Endothelial cell of umbilical vein (primary cell): ENCODE results near the gene STK10. TPM values are rescaled to one million over a fixed set of nuclear protein-coding genes. Genes with fewer than 3 reads are reported as not detected.

Experiments used
- BruUV-seq: library from RNA; stranded (reverse); fragments of 400-500 nt; replicated peaks from 2 replicates; lab custom pipeline; 2021; lab: Mats Ljungman, UMichigan
- CTCF ChIA-PET: fragments of 300-600, 350-600 bp; sonication (Branson Sonifier 250); formaldehyde crosslinking; loops from one replicate; lab custom pipeline; 2021; ENCODE audit warnings: antibody characterized with exemption, inconsistent platforms; lab: Charles Lee
- POLR2A ChIA-PET: fragments of 300-600, 350-600 bp; sonication (Branson Sonifier 250); formaldehyde crosslinking; loops from one replicate; lab custom pipeline; 2021; ENCODE audit warnings: antibody characterized with exemption, inconsistent platforms; lab: Charles Lee
- DNase-seq: peaks from one replicate; pipeline ENCODE4 v3.0.0-alpha.2; 2011; ENCODE audit warnings: low read depth, low spot score
- FAIRE-seq: peaks from 2 replicates; lab custom pipeline; 2011; peaks lifted over from hg19 to GRCh38; lab: Jason Lieb, UNC
- H2AFZ ChIP-seq: 2 replicates; pipeline ENCODE4 v1.6.0; 2012; ENCODE audit warnings: low read depth, low read length, control low read depth, inconsistent platforms
- H3K27ac ChIP-seq: 2 replicates; pipeline ENCODE4 v1.5.1; 2011; ENCODE audit warnings: low read depth, mild to moderate bottlenecking, control low read depth, low read length, moderate library complexity; ENCODE audit not compliant: insufficient read depth
- H3K27me3 ChIP-seq, 2 experiments: 2 replicates each; pipeline versions ENCODE4 v1.6.0 to v1.6.1; 2011; ENCODE audit warnings: low read length in 2 of 2, mixed read lengths in 1 of 2; ENCODE audit not compliant: control insufficient read depth in 2 of 2, insufficient read depth in 2 of 2
- H3K36me3 ChIP-seq, 2 experiments: 2 replicates in 1 of 2; 3 replicates in 1 of 2; pipeline ENCODE4 v1.5.1; 2011; ENCODE audit warnings: low read length in 2 of 2, mild to moderate bottlenecking in 1 of 2, moderate library complexity in 1 of 2; ENCODE audit not compliant: control insufficient read depth in 2 of 2, insufficient read depth in 2 of 2; ENCODE audit errors: extremely low read depth in 1 of 2
- H3K4me1 ChIP-seq: 3 replicates; pipeline ENCODE4 v1.5.1; 2011; ENCODE audit warnings: mild to moderate bottlenecking, low read length; ENCODE audit not compliant: control insufficient read depth, insufficient read depth; ENCODE audit errors: extremely low read depth
- H3K4me2 ChIP-seq: 2 replicates; pipeline ENCODE4 v1.6.1; 2011; ENCODE audit warnings: low read length, control low read depth, mixed read lengths; ENCODE audit not compliant: insufficient read depth
- H3K4me3 ChIP-seq, 3 experiments: fragments of 200-600 bp in 1 of 3; sonication (generic), shearing (Covaris generic) in 1 of 3; replicated peaks in 1 of 3; 2 replicates each; pipeline ENCODE4 v1.5.1; 2011 to 2016; ENCODE audit warnings: control low read depth in 3 of 3, low read length in 3 of 3, mild to moderate bottlenecking in 2 of 3, inconsistent platforms in 1 of 3, low read depth in 1 of 3, moderate library complexity in 1 of 3; ENCODE audit not compliant: insufficient read depth in 1 of 3
- H3K79me2 ChIP-seq: 2 replicates; pipeline ENCODE4 v1.6.0; 2012; ENCODE audit warnings: low read length, inconsistent platforms; ENCODE audit not compliant: control insufficient read depth, insufficient read depth
- H3K9ac ChIP-seq: replicated peaks from 2 replicates; pipeline ENCODE3; 2011; ENCODE audit warnings: low read length, control low read depth; ENCODE audit not compliant: insufficient read depth; ENCODE audit errors: extremely low read depth
- H3K9me1 ChIP-seq: replicated peaks from 3 replicates; pipeline ENCODE4 v1.6.0; 2011; ENCODE audit warnings: mild to moderate bottlenecking, low read length; ENCODE audit not compliant: control insufficient read depth, insufficient read depth; ENCODE audit errors: extremely low read depth
- H3K9me3 ChIP-seq: replicated peaks from 2 replicates; pipeline ENCODE4 v1.5.1; 2012; ENCODE audit warnings: low read length, inconsistent platforms; ENCODE audit not compliant: control insufficient read depth, insufficient read depth
- H4K20me1 ChIP-seq: replicated peaks from 2 replicates; pipeline ENCODE3; 2011; ENCODE audit warnings: mild to moderate bottlenecking, low read length; ENCODE audit not compliant: control insufficient read depth, insufficient read depth; ENCODE audit errors: extremely low read depth
- CTCF ChIP-seq, 2 donors: IDR thresholded peaks; 1 replicate in 1 of 2; 2 replicates in 1 of 2; pipeline ENCODE4 v1.5.1; 2011; ENCODE audit warnings: low read length in 2 of 2, mild to moderate bottlenecking in 2 of 2, moderate library complexity in 2 of 2, control low read depth in 1 of 2, inconsistent platforms in 1 of 2, low read depth in 1 of 2; ENCODE audit not compliant: insufficient read depth in 1 of 2; ENCODE audit errors: extremely low read depth in 1 of 2
- EZH2 ChIP-seq: IDR thresholded peaks from 2 replicates; pipeline ENCODE4 v1.6.1; 2012; ENCODE audit warnings: borderline replicate concordance, low read depth, mild to moderate bottlenecking, moderate library complexity, low read length, inconsistent platforms; ENCODE audit not compliant: severe bottlenecking
- FOS ChIP-seq: IDR thresholded peaks from 2 replicates; pipeline ENCODE4 v1.6.1; 2011; ENCODE audit warnings: mild to moderate bottlenecking, low read length, moderate library complexity, borderline replicate concordance; ENCODE audit not compliant: insufficient read depth
- GATA2 ChIP-seq: IDR thresholded peaks from 2 replicates; pipeline ENCODE4 v1.7.0; 2011; ENCODE audit warnings: low read depth, mild to moderate bottlenecking, moderate library complexity, mixed read lengths, low read length; ENCODE audit not compliant: insufficient read length, insufficient read depth
- JUN ChIP-seq: IDR thresholded peaks from 2 replicates; pipeline ENCODE4 v1.6.1; 2011; ENCODE audit warnings: borderline replicate concordance, low read depth; ENCODE audit not compliant: insufficient read length, insufficient read depth
- MAX ChIP-seq: IDR thresholded peaks from 2 replicates; pipeline ENCODE4 v1.6.1; 2011; ENCODE audit not compliant: insufficient read depth, insufficient read length
- MYC ChIP-seq: IDR thresholded peaks from one replicate; pipeline ENCODE4 v1.6.1; 2011; ENCODE audit warnings: mild to moderate bottlenecking, low read depth, low read length
- POLR2A ChIP-seq: IDR thresholded peaks from 2 replicates; pipeline ENCODE4 v1.6.1; 2012; ENCODE audit warnings: low read depth, mild to moderate bottlenecking, control low read depth, low read length
- POLR2AphosphoS5 ChIP-seq: IDR thresholded peaks from 2 replicates; pipeline ENCODE4 v1.6.1; 2012; ENCODE audit warnings: low read depth, mild to moderate bottlenecking, control low read depth, low read length, moderate library complexity; ENCODE audit not compliant: insufficient read depth
- dilution Hi-C: fragments of 300-500 bp; cut with MboI; formaldehyde crosslinking; loops from one replicate; pipeline ENCODE4 v1.15.0; 2019; ENCODE audit warnings: low sequenced_read_pairs; ENCODE audit not compliant: extremely low pct_ligation_motif_present
- intact Hi-C: fragments of 100-400 bp; cut with micrococcal nuclease; formaldehyde crosslinking; loops from one replicate; pipeline ENCODE4 v1.10.0; 2022
- polyA plus RNA-seq, 4 experiments: library from polyadenylated mRNA; depleted of rRNA in 3 of 4; stranded (reverse) in 3 of 4; unstranded in 1 of 4; fragments of >200 nt; gene quantifications; 2 replicates each; pipeline versions ENCODE4 v1.2.1 to v1.2.3, GENCODE V29; 2011 to 2012; ENCODE audit warnings: missing spikeins in 1 of 4
- total RNA-seq: library from RNA; stranded (reverse); gene quantifications from 2 replicates; pipeline ENCODE4 v1.2.3, GENCODE V29; 2021

Gene STK10
- total and polyA plus RNA-seq, 2 donors (not counting 3 experiments of a cell fraction or from before 2014, with no cell fraction given), result 16.9 to 47.2 TPM

GRCh38 chr5:172088801-172089200, 99.2 kb downstream of the STK10 start:
- DNase-seq (no peak), FAIRE-seq (no peak)
- Histone ChIP-seq H3K4me2 (no peak overlapping the region), H3K27ac (no peak overlapping the region), H3K27me3 (no peaks in the 10 kb centered on the region), H3K4me3 (no peak overlapping the region), H3K4me1 (no peaks in the 10 kb centered on the region), H2AFZ (no peak overlapping the region), H3K79me2 (no peaks in the 10 kb centered on the region), H3K9ac (no peak overlapping the region), H3K9me3 (no peaks in the 10 kb centered on the region), H4K20me1 (no peaks in the 10 kb centered on the region), H3K36me3 (peaks cover 0 to 12% of the 10 kb centered on the region in 2 experiments), H3K9me1 (no peaks in the 10 kb centered on the region)
- TF ChIP-seq POLR2AphosphoS5, result no peak
- no peak for TF ChIP-seq MYC
- TF ChIP-seq GATA2, result no peak
- TF ChIP-seq POLR2A, result no peak
- TF ChIP-seq JUN, result no peak
- TF ChIP-seq MAX, result no peak
- TF ChIP-seq CTCF (IDR thresholded peaks at IDR 0.05; ENCODE audit: extremely low read depth in 1 of 2, insufficient read depth in 1 of 2, low read depth in 1 of 2, low read length in 2 of 2), result no peak
- TF ChIP-seq FOS, result no peak
- no peak for TF ChIP-seq EZH2
- intact Hi-C loops (no loop called here), dilution Hi-C loops (no loop called here)
- ChIA-PET POLR2A (no interaction called here), CTCF (interaction anchor here (1.0 to 1.2 kb wide), 2 partner anchors 99 to 177 kb away, joined by 3 to 4 read pairs; partner anchors contain the start of gene STK10)
- no TSS peak for BruUV-seq
